HG03442 (cell line): ENCODE data around the gene IL31RA.

Source experiments
- ATAC-seq: cut with Tn5 transposase; IDR thresholded peaks from one replicate; pipeline ENCODE4 v1.9.1; 2021; ENCODE audit warnings: mild to moderate bottlenecking, moderate library complexity; ENCODE audit not compliant: unreplicated experiment

IL31RA gene

DNA sequence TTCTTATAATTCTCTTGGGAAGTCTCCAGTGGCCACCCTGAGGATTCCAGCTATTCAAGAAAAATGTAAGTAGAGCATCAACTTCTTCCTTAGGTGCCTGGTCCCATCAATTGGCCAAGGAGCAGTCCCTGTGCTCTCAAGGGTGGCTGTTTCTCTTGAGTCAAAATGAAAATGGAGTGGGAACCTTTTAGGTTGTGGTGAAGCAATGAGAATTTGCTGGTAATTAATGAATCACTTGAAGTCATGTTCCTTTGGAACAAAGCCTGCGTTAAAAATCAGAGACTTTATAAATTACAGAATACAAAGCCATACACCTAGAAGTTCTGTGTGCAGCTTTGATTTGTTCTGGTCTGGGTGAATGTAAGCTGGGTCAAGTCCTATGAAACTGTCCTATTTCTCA lies 48.9 kb downstream of the IL31RA start:
- ATAC-seq, result no peak

DNA sequence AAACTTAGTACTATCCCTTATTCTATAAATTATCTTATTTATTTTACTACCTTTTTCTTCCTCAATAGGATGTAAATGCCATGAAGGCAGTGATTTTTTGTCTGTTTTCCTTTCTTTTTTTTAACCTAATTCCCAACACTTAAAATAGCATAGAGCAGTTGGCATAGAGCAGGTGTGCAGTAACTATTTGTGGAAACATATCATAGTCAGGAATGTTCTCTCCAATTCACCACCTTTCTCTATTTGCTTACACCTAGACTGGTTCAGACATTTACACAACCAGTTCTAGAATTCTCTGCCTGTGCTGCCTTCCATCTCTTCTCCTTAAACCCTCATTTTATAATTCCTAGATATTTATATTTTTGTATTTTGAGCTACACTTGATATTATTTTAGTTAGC lies 49.6 kb downstream of the IL31RA start:
- ATAC-seq, result no peak

DNA sequence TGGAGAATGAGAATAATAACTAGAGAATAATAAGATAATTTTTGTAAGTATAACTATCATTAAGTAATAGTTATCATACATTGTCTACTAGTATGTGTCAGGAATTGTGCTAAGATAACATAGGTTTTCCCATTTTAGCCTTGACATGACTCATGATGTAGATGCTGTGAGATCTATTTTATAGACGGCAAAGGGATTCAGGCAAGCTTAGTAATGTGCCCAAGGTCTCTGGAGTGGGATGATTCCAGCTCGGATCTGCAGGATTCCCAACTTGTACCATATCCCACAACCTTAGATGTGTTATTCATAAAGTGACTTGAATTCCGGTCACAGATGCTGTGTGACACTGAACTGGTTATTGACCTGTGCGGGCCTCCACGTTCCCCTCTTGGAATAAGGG lies 51.5 kb downstream of the IL31RA start:
- no peak for ATAC-seq

DNA sequence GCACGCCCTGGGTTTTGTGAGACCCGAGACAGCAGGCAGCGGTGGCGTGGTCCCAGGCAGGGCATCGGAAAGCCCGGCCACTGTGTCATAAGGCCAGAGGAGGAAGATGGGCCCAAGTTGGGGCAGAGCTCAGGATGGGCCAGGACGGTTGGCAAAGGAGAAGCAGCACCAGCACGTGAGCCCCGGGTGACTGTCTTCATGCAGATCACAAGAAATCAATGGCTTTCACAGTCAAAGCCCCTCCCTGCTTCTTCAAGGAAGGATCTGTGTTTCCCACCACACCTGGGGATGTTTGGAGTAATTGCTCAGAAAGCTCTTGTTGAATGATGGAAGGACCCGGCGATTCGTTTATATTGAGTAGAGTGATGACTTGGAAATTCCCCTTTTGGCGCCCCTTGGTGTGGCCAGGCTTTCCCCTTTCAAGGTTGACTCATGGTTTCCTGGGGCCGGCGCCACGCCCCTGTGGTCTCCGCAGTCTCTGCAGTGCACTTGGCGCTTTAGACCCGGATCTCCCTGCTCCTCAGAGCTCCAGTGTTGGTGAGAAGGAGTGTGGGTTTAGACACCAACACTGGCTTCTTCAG lies 52.1 kb downstream of the IL31RA start:
- peak; percentile 94 for ATAC-seq

DNA sequence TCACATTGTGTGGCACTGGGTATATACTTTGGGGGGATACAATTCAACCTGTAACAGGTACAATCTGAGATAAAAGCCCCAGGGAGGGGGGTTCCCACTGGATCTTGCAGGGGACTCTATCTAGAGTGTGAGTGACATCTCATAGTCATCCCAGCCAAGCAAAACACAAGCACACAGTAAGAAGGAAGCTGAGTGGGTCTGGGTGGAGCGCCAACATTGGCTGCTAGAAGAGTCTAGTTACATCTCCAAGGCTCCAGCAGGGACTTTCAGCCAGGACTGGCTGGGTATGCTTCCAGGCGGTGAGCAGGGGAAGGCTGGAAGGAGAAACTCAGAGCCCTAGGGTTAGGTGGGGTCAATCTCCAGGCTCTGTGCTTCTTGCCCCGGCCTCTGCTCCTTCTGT lies 53.0 kb downstream of the IL31RA start:
- no peak for ATAC-seq

DNA sequence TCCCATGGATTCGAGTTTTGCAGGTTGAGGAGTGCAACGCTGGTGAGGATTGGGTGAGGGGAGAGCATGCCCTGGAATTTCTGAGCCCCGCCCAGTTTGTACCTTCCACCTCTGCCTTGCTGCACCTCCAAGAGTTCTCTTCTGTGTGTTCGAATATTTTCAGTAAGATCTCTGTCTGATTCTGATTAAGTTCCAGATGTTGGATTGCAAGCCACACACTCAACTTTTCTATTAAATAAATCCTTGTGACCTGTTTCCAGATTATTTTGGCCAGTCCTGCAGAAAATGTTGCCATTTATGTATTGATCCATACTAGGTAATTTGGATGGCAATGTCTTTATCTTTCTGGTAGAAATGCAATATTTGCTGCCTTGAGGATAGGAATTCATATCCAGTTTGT lies 54.1 kb downstream of the IL31RA start:
- no peak for ATAC-seq

DNA sequence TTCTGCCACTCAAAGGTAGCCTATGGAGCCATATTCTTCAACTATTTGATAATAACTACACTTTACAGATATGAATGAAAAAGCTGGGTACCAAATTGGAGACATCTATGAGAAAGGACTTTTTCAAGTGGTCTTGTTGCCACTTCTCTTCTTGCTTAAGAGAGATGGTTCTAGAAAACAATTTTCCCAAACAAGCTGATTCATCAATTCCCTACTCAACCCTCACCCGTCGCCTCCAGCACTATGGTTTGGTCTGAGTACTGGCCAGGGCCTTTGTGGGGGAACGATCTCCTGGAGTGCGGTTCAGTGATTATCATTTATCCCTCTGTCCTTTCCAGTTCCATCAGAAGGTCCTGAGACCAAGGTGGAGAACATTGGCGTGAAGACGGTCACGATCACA lies 56.8 kb downstream of the IL31RA start:
- ATAC-seq, result no peak

DNA sequence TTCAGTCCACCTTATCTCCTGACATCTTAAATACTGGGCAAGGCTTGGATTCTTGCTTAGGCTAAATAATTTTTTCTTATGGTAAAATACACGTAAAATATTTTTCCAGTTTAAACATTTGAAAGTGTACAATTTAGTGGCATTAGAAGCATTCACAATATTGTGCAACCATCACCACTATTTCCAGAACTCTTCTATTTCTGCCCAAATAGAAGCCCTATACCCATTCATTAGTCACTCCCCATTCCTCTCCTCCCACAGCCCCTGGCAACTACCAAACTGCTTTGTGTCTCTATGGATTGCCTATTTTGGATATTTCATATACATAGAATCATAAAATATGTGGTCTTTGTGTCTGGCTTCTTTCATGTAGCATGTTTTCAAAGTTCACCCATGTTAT lies 57.6 kb downstream of the IL31RA start:
- ATAC-seq, result no peak

DNA sequence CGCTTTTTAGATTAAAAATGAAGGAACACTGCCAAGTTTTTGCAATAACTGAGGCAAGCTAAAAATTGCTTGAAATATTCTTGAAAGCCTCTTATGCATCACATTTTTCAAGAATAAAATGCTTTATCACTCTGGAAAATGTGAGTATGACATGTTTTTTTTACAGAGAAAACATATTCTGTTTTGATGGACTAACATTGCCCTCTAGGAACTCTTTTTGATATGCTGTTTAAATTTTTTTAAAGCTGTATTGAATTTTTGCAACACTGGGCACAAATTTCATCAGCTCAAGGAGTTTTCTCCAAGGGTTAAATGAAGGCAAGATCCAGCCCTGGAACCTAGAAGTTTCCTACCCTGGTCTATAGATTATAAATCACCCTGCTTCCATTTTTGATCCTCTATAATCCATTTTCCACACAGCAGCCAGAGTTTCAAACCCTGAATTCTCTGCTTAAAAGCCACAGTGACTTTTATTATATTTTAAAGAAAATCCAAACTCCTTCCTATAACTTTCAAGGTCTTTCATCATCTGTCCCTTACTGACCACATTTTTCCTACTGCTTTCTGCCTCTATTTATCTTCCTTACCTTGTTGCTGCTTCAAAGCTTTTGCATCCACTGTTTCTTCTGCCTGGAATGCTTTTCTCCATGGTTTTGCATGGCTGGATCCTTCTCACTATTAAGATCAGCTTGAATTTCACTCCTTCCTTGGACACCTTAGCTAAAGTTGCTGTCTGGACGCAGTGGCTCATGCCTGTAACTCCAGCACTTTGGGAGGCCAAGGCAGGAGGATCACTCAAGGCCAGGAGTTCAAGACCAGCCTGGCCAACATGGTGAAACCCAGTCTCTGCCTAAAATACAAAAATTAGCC lies 60.9 kb downstream of the IL31RA start:
- no peak for ATAC-seq

DNA sequence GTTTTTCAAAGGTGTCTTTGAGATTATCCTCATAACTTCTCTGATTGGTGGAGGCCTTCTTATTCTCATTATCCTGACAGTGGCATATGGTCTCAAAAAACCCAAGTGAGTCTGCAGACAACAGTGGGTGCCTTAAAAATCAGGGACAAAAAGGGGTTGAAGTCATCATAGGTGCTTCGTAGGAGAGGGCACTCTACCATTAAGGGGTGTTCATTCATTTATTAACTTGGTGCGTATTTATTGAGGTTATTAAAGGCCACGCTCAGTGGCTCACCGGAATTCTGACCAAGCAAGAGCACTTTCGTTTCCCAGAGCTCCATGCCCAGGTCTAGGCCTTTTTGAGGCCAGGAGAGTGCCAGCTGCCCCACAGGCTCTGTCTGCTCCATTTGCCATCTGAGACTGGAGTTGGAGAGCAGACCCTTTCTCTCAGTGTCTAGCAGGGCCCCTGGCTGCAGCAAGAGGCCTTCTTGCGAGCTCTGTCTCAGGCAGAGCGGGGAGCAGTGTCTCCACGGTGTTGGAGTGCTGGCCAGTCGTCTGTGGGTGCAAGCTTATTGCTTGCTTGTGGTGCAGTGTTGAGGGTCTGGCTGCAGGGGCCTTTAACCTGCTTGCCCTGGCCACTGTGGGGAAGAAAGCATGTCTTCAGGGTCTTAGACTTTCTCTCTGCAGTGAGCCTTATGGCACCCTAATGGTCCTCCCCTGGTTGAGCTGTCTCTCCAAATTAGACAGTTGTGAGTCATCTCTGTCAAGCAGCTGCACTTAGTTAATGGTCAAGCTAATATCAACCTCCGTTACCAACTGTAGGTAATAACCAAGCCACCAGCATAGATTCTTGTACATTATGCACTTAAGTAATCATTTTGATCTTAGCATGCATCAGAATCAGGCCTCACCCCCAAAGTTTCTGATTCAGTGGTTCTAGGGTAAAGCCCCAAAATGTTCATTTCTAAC lies 62.6 kb downstream of the IL31RA start:
- peak; percentile 90 for ATAC-seq

DNA sequence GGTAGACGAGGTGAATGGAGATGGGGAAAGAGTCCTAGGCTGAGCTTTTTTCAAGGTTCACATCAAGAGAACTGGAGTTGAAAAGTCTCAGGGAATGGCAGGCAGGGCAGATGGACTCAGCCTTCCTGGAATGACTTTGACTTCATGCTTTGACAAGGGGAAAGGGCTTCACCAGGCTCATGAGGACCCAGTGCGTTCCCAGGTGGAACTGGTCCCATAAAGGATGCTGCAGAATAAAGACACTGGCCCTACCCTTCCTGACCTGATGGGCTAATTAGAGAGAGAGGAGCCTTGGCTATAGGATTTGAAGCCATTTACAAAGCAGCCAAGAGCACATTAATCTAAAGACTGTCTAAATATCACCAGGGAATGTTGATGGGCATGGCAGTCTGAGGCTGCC lies 63.8 kb downstream of the IL31RA start:
- ATAC-seq, result no peak

DNA sequence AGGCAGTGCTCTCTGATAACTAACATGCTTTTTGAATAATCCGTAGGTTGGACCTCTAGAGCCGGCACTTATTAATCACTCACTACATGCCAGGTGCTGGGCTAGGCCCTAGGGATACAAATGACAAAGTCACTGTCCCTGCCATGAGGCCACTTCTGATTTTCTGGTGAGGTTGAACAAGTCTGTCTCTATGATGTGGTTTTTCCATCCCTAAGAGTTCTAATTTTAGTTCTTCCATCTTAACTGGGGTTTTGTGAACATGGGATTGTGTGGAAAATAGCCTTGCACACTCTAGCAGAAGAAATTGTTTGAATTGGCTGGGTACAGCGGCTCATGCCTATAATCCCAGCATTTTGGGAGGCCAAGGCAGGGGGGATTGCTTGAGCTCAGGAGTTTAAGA lies 64.6 kb downstream of the IL31RA start:
- no peak for ATAC-seq

DNA sequence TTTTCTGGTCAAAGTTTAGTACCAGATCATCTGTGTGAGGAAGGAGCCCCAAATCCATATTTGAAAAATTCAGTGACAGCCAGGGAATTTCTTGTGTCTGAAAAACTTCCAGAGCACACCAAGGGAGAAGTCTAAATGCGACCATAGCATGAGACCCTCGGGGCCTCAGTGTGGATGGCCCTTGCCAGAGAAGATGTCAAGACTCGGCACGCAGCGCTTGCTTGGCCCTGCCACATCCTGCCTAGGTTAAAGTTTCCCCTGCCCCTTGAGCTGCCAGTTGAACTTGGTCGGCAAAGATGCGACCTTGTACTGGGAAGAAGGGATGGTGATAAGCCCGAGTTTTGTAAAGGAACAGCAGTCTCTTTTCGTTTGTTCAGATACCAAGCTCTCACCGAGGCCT lies 65.8 kb downstream of the IL31RA start:
- no peak for ATAC-seq

DNA sequence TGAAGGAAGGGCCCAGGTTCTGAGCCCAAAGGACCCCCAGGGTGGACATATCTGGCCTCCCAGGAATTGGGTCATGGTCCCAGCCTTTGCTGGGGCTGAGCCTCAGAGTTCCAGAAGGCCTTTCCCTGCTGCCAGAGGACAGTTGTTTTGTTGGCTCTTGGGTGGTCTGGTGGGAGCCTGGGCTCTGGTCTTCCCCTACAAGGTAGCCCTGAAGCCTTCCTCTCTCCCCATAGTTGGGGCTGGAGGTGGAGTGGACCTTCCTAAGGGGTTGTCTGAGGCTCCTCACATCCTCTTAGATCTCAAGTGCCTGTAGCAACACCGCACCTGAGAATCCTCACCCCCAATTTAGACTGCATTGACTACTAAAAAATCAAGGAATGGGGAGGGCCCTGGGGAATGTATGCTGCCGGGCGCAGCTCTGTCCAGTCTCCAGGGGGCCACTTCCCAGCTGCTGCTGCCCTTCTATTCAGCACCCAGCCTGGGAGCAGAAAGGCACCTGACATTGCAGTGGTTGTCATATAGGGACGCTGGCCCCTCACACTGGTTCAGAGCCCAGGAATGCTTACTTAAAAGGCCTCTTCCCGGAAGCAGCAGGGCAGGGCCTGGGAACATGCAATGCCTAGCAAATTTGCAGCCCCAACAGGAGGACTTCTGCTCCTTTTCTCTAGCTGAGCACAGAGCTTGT lies 66.4 kb downstream of the IL31RA start:
- ATAC-seq, result no peak

DNA sequence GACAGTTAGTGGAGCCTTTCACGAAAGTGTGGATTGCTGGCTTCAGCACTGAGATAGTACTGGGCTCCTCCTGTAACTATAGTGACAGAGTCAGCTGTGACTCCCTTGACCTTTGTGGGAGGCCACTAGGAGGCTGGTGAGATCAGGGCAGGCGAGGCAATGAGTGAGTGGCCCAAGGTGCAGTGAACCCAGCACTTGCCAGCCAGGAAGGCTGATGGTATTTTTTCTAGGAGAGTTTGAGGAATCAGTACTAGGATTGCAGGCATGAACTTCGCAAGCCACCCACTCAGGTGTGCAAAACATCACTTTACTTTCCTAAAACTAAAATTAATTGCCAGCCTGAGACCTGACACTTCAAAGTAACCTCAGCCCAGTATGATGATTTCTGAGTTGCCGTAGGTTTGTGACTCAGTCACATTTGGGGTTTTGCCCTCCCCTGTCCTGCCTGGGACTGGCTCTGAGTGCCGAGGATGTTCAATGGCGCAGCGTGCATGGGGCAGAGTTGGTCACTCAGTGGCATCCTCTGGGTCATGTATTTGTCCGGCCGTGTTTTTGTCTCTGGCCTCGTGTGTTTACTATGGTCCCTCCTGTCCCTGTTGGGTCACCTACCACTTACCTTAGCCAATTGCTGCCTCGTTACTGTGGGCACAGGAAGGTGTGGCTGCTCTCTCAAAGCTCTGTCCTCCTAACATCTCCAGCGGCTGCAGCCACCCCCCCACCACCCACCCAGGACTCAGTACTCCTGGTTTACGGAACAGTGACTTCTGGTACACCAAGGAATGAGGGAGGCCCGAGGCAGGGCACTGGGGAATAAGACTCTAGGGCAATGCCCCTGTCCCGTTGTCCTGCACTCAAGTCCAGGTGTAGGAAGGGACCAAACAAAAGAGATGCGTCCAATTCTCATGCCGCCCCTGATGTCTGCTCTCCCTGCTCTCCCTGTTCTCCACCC lies 67.2 kb downstream of the IL31RA start:
- ATAC-seq, result no peak

DNA sequence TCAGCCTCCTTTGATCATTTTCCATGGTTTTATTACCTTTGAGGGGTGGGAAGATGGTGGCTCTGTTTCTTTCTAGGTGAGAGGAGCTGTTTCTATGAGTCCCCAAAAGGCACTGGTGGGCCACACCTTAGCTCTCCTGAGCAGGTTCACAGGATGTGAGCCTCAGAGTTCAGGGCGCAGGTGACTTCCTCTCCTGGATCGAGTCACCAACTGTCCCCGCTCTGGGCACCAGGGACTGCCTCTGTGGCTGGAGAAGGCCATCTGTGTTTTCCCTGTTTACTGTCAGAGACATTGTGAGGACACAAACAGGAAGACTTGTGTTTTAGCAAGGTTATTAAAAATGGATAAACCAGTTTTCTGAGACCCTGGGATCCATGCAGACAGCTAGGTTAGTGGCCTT lies 68.5 kb downstream of the IL31RA start:
- no peak for ATAC-seq

DNA sequence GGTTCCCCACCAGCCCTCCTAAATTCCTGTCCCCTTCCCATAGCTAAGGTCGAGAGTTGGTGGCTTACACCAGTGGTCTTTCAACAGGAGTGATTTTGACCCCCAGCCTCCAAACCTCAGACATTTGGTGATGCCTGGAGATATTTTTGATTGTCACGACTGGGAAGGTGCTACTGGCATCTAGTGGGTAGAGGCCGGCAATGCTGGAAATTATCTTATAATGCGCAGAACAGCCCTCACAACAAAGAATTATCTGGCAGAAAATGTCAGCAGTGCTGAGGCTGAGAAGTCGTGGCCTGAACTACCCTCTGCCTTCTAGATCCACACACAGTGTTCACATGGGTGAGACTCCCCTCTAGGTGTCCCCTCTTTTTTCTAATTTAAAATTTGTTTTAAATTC lies 69.6 kb downstream of the IL31RA start:
- no peak for ATAC-seq

DNA sequence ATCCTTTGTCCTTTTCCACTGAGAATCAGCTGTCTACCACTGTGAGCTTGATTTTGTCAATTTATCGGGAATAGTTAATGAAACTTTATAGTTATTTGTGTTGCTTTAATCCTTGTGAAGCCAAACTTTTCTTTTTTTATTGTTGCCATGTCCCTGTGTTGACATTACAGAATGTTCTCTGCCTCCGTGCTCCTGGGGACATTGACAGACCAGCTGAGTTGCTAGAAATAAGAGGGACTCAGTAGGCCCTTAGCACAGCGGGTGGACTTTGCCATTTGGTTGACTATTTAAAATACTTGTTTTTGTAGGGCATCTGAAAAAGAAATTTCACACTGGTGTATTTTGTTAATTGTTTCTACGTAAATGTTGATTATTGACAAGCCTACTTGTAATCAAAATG lies 70.5 kb downstream of the IL31RA start:
- ATAC-seq, result no peak

DNA sequence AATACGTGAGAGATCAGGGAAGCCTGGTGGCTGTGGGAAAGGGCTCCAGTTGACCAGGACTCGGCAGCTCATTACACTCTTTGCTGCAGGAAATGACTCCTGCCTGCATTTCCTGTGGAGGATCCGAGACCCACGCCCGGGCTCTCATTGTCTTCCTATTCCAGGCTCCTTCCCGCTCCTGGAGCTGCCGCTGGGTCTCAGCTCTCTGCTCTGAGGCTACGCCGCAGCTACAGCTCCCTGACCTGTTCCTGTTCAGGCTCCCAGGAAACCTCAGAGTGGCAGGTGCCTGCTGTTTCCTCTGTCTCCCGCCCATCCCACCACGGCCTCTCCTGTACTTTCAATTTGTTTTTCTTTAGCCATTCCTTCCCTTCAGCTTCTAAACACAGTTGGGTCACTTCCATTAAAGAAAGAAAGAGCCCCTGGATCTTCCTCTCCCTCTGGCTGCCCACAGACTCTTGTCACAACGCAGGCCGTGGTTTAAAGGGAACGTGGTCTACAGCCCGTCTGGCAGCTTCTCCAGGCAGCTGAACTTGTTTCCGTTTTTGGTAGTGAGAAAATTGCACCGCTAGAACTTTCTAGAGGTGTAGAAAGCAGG lies 72.1 kb downstream of the IL31RA start:
- ATAC-seq, result no peak
